Spleen (tissue), 7 donors: ENCODE measurements around the gene SFT2D1.

ENCODE experiments used
- POLR2AphosphoS5 ChIP-seq, 3 donors: sonication (generic); formaldehyde crosslinking; IDR thresholded peaks; one replicate each; pipeline ENCODE4 v1.5.1; 2017; ENCODE audit warnings: antibody characterized with exemption in 3 of 3
- TF ChIP-seq, protein P1 (sequence below), 11 experiments: fragments of 200-600 bp in 7 of 11; fragments of 450-650 bp in 4 of 11; sonication (generic) in 4 of 11; IDR thresholded peaks in 8 of 11; conservative IDR thresholded peaks in 3 of 11; 1 replicate in 7 of 11; 2 replicates in 4 of 11; pipeline versions ENCODE4 v1.4.0 to v1.8.0; 2016 to 2021; ENCODE audit warnings: antibody characterized with exemption in 11 of 11, inconsistent platforms in 4 of 11, mild to moderate bottlenecking in 1 of 11
- donor health status: DM: no; HTN: no; CAD: no; lungs with moderate emphysema.
- donor health status: DM: no; HTN: no; CAD: no.
- donor health status: DM: no; HTN: no; CAD: no.

DNA sequence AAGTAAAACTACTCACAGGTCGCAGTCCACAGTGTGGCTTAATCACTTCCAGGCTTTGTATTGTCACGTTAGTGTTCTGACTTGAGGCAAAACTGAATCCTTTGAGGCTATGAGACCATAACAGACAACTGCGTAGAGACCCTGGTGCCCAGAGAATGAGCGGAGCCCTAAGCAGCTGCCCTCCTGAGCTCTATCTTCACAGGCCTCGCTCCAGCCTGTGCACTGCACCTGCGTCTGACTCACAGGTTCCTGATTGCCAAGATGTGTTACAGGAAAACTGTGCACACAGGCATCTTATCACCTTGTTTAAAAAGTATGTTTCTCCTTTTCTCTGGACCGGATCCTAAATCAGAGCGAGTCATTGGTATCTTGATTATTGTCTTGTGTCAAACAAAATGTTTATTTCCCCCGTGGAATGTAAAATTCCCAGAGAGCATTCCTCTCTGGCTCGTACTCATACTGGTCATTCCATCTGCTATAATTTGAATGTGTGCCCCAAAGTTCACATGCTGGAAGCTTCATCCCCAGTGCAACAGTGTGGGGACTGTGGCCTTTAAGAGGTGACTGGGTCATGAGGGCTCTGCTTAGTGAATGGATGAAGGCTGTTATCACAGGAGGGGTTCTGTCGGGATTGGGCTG is 59.8 kb downstream of the SFT2D1 start:
- TF ChIP-seq, protein P1, sequence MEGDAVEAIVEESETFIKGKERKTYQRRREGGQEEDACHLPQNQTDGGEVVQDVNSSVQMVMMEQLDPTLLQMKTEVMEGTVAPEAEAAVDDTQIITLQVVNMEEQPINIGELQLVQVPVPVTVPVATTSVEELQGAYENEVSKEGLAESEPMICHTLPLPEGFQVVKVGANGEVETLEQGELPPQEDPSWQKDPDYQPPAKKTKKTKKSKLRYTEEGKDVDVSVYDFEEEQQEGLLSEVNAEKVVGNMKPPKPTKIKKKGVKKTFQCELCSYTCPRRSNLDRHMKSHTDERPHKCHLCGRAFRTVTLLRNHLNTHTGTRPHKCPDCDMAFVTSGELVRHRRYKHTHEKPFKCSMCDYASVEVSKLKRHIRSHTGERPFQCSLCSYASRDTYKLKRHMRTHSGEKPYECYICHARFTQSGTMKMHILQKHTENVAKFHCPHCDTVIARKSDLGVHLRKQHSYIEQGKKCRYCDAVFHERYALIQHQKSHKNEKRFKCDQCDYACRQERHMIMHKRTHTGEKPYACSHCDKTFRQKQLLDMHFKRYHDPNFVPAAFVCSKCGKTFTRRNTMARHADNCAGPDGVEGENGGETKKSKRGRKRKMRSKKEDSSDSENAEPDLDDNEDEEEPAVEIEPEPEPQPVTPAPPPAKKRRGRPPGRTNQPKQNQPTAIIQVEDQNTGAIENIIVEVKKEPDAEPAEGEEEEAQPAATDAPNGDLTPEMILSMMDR (IDR thresholded peaks at IDR 0.05 in 8 of 11, conservative IDR thresholded peaks at IDR 0.05 in 3 of 11), result no peak
- TF ChIP-seq POLR2AphosphoS5 (IDR thresholded peaks at IDR 0.05), result no peak
